CD4-positive, alpha-beta T cell (primary cell): Measurements from ENCODE around the gene PTOV1. TPM values are rescaled to one million over a fixed set of nuclear protein-coding genes. Genes with fewer than 3 reads are reported as not detected.

Experiments used
- ATAC-seq: fragments of 200-7000 bp; cut with Tn5 transposase; one replicate; pipeline ENCODE4 v1.10.0; 2022; ENCODE audit warnings: mild to moderate bottlenecking; ENCODE audit not compliant: poor library complexity
- CTCF ChIA-PET: fragments of 350-600 bp; sonication (Branson Sonifier 250); formaldehyde crosslinking; loops from one replicate; lab custom pipeline; 2021; ENCODE audit warnings: antibody characterized with exemption, inconsistent platforms; lab: Charles Lee
- POLR2A ChIA-PET: fragments of 350-600 bp; sonication (Branson Sonifier 250); formaldehyde crosslinking; loops from one replicate; lab custom pipeline; 2021; ENCODE audit warnings: antibody characterized with exemption, inconsistent platforms; lab: Charles Lee
- DNase-seq, 14 experiments: peaks; one replicate each; pipeline ENCODE4 v3.0.0-alpha.2; 2013 to 2020; ENCODE audit warnings: mixed read lengths in 2 of 14
- H3K27ac ChIP-seq, 2 donors: one replicate each; pipeline versions ENCODE4 v1.5.1 to v1.7.0; 2013; ENCODE audit warnings: low read length in 2 of 2, low read depth in 1 of 2, mild to moderate bottlenecking in 1 of 2
- H3K27me3 ChIP-seq, 2 experiments: 1 replicate in 1 of 2; 2 replicates in 1 of 2; pipeline versions ENCODE4 v1.6.1 to v1.7.0; 2013; ENCODE audit warnings: low read length in 2 of 2, control low read depth in 1 of 2, mild to moderate bottlenecking in 1 of 2, moderate library complexity in 1 of 2; ENCODE audit not compliant: insufficient read depth in 2 of 2, control insufficient read depth in 1 of 2
- H3K36me3 ChIP-seq: one replicate; pipeline ENCODE4 v1.6.1; 2013; ENCODE audit warnings: low read length, control low read depth; ENCODE audit not compliant: insufficient read depth
- H3K4me1 ChIP-seq: one replicate; pipeline ENCODE4 v1.6.1; 2013; ENCODE audit warnings: low read length, control low read depth; ENCODE audit not compliant: insufficient read depth
- H3K4me3 ChIP-seq: one replicate; pipeline ENCODE4 v1.5.1; 2013; ENCODE audit warnings: mild to moderate bottlenecking, low read length, moderate library complexity
- H3K9me3 ChIP-seq, 2 experiments: 1 replicate in 1 of 2; 2 replicates in 1 of 2; pipeline versions ENCODE4 v1.6.1 to v1.7.0; 2013; ENCODE audit warnings: low read length in 2 of 2, mild to moderate bottlenecking in 2 of 2, control low read depth in 1 of 2, moderate library complexity in 1 of 2; ENCODE audit not compliant: control insufficient read depth in 1 of 2, insufficient read depth in 1 of 2
- H3K27ac Mint-ChIP-seq: one replicate; pipeline ENCODE4 v1.8.0; 2020; ENCODE audit warnings: mixed read lengths
- H3K27me3 Mint-ChIP-seq: one replicate; pipeline ENCODE4 v1.8.0; 2021; ENCODE audit warnings: mixed read lengths
- H3K36me3 Mint-ChIP-seq: one replicate; pipeline ENCODE4 v1.8.0; 2021; ENCODE audit warnings: low read depth, mixed read lengths
- H3K4me1 Mint-ChIP-seq: one replicate; pipeline ENCODE4 v1.8.0; 2021; ENCODE audit warnings: low read depth, mixed read lengths
- H3K4me3 Mint-ChIP-seq: one replicate; pipeline ENCODE4 v1.8.0; 2020; ENCODE audit warnings: mild to moderate bottlenecking, mixed read lengths
- H3K9me3 Mint-ChIP-seq: one replicate; pipeline ENCODE4 v1.8.0; 2020; ENCODE audit warnings: mixed read lengths
- intact Hi-C, 2 experiments: fragments of 100-400 bp; cut with DNase I in 1 of 2; cut with micrococcal nuclease in 1 of 2; formaldehyde crosslinking; loops; one replicate each; pipeline versions ENCODE4 v1.15.1 to v1.9.0; 2023 to 2025; cut with DNase I, micrococcal nuclease
- total RNA-seq, 174 experiments: library from RNA in 2 of 174; stranded (reverse) in 2 of 174; gene quantifications; one replicate each; pipeline ENCODE4 v1.2.3 and lab custom pipeline; 2021 to 2026
- TF ChIP-seq, protein P1 (sequence below): fragments of 200-600 bp; IDR thresholded peaks from one replicate; pipeline ENCODE4 v1.8.0; 2022; ENCODE audit warnings: antibody characterized with exemption, mild to moderate bottlenecking

PTOV1 gene
- total RNA-seq, 2 experiments from 2014 or later, result 127 to 134 TPM

DNA sequence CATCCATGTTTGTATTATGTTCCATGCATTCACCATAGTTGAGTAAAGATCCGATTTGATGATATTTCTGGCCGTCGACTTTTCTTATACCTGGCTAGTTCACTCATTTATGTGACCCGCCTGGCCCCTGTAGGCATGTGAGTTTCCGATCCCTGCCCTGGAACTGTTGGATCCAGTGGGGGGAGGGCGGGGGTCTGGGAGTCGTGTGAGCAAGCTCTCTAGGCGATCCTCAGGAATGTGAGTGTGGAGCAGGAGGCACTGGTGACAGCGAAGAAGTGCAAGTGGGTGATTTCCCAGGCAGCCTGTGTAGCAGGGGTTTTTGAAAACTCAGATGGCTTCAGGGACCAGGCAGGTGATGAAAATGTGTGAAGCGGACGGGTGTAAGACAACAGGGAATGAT, 10.6 kb upstream of the PTOV1 start:
- TF ChIP-seq, protein P1, sequence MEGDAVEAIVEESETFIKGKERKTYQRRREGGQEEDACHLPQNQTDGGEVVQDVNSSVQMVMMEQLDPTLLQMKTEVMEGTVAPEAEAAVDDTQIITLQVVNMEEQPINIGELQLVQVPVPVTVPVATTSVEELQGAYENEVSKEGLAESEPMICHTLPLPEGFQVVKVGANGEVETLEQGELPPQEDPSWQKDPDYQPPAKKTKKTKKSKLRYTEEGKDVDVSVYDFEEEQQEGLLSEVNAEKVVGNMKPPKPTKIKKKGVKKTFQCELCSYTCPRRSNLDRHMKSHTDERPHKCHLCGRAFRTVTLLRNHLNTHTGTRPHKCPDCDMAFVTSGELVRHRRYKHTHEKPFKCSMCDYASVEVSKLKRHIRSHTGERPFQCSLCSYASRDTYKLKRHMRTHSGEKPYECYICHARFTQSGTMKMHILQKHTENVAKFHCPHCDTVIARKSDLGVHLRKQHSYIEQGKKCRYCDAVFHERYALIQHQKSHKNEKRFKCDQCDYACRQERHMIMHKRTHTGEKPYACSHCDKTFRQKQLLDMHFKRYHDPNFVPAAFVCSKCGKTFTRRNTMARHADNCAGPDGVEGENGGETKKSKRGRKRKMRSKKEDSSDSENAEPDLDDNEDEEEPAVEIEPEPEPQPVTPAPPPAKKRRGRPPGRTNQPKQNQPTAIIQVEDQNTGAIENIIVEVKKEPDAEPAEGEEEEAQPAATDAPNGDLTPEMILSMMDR, result no peak
- H3K27ac Mint-ChIP-seq, result no peak overlapping the region
- ATAC-seq, result no peak
- no peaks in the 10 kb centered on the region for H3K9me3 ChIP-seq
- no peak overlapping the region for H3K4me3 Mint-ChIP-seq
- no peak overlapping the region for H3K27ac ChIP-seq
- intact Hi-C loops, result no loop called here
- peaks cover 19% of the 10 kb centered on the region for H3K36me3 ChIP-seq
- ChIA-PET CTCF (no interaction called here), POLR2A (no interaction called here)
- H3K27me3 ChIP-seq, result no peaks in the 10 kb centered on the region
- DNase-seq, result no peak
- H3K4me1 ChIP-seq, result no peaks in the 10 kb centered on the region
- peaks cover 14% of the 10 kb centered on the region for H3K36me3 Mint-ChIP-seq
- no peaks in the 10 kb centered on the region for H3K4me1 Mint-ChIP-seq
- H3K9me3 Mint-ChIP-seq, result no peaks in the 10 kb centered on the region
- H3K27me3 Mint-ChIP-seq, result no peaks in the 10 kb centered on the region
- no peak overlapping the region for H3K4me3 ChIP-seq

DNA sequence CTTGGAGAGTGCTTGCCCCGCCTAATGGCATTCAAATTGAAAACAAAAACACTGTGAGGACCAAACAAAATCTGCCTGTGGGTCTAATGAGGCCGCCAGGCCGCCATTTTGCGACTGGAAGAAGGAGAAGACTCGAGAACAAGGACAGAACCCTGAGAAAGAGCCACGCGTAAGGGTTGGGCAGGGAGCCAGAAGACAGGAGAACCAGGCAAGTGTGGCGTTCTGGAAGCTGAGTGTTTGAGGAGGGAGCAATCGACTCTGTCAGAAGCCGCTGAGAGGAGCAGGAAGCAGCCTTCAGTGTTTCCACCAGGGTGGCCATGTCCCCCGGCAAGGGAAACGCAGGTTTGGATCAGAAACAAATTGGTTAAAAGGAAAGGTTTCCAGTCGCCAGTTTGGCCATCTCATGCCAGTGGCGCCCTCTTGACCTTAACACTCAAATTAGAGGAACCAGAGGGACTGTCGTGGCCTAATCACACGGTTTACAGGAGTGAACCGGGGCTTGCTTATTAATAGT, 10.2 kb upstream of the PTOV1 start:
- H3K4me3 Mint-ChIP-seq, result no peak overlapping the region
- H3K27ac Mint-ChIP-seq, result no peak overlapping the region
- peaks cover 14% of the 10 kb centered on the region for H3K36me3 ChIP-seq
- no peaks in the 10 kb centered on the region for H3K9me3 Mint-ChIP-seq
- TF ChIP-seq, protein P1, result no peak
- DNase-seq (no peak), ATAC-seq (no peak)
- H3K27ac ChIP-seq, result no peak overlapping the region
- intact Hi-C loops, result no loop called here
- H3K4me1 ChIP-seq, result no peaks in the 10 kb centered on the region
- no peaks in the 10 kb centered on the region for H3K27me3 Mint-ChIP-seq
- no peaks in the 10 kb centered on the region for H3K27me3 ChIP-seq
- H3K36me3 Mint-ChIP-seq, result peaks cover 13% of the 10 kb centered on the region
- no peaks in the 10 kb centered on the region for H3K9me3 ChIP-seq
- ChIA-PET POLR2A (no interaction called here), CTCF (no interaction called here)
- H3K4me3 ChIP-seq, result no peak overlapping the region
- no peaks in the 10 kb centered on the region for H3K4me1 Mint-ChIP-seq

DNA sequence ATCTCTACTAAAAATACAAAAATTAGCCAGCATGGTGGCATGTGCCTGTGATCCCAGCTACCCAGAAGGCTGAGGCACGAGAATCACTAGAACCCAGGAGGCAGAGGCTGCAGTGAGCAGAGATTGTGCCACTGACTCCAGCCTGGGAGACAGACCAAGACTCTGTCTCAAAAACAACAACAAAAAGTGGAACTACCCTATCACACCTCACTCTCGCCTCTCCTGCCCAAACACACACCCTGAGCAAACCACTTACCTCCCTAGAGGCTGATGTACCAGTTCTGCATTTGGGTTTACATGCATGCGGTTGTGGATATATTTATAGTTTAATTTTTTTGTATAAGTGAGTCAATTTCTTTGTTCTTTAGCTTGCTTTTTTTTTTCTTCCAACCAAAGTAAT, 7.7 kb upstream of the PTOV1 start:
- TF ChIP-seq, protein P1, result no peak
- ChIA-PET CTCF (no interaction called here), POLR2A (no interaction called here)
- H3K36me3 Mint-ChIP-seq, result peaks cover 6% of the 10 kb centered on the region
- peaks cover 4% of the 10 kb centered on the region for H3K4me1 ChIP-seq
- no peak for DNase-seq
- no peaks in the 10 kb centered on the region for H3K27me3 Mint-ChIP-seq
- no peak for ATAC-seq
- no peaks in the 10 kb centered on the region for H3K9me3 Mint-ChIP-seq
- no peak overlapping the region for H3K4me3 Mint-ChIP-seq
- H3K27ac Mint-ChIP-seq, result no peak overlapping the region
- intact Hi-C loops, result no loop called here
- H3K4me3 ChIP-seq, result no peak overlapping the region
- H3K9me3 ChIP-seq, result no peaks in the 10 kb centered on the region
- no peaks in the 10 kb centered on the region for H3K27me3 ChIP-seq
- H3K4me1 Mint-ChIP-seq, result peaks cover 4% of the 10 kb centered on the region
- H3K27ac ChIP-seq, result no peak overlapping the region
- H3K36me3 ChIP-seq, result no peaks in the 10 kb centered on the region
